GM12878 (cell line): ENCODE results near the gene SNX8. TPM values are rescaled to one million over a fixed set of nuclear protein-coding genes. Genes with fewer than 3 reads are reported as not detected.

Experiments
- ATAC-seq: fragments of 200-7000 bp; cut with Tn5 transposase; 3 replicates; pipeline ENCODE4 v1.9.1; 2020; ENCODE audit warnings: mild to moderate bottlenecking, moderate library complexity
- BruUV-seq: library from RNA; stranded (reverse); fragments of 400-500 nt; replicated peaks from 2 replicates; lab custom pipeline; 2021; lab: Mats Ljungman, UMichigan
- CTCF ChIA-PET: fragments of 300-600 bp; sonication (Branson Sonifier 250); formaldehyde crosslinking; extraction: SDS; loops from one replicate; lab custom pipeline; 2021; ENCODE audit warnings: inconsistent platforms; lab: Yijun Ruan, JAX
- POLR2A ChIA-PET: fragments of 350-600 bp; formaldehyde crosslinking; extraction: SDS; loops from one replicate; lab custom pipeline; 2021; ENCODE audit warnings: inconsistent platforms; lab: Charles Lee
- RAD21 ChIA-PET: fragments of 300-600 bp; sonication (Branson Sonifier 250); formaldehyde crosslinking; loops from one replicate; lab custom pipeline; 2023; ENCODE audit warnings: antibody characterized with exemption; ENCODE audit not compliant: unreplicated experiment; lab: Charles Lee
- SMC1A ChIA-PET: fragments of 300-600 bp; sonication (Branson Sonifier 250); formaldehyde crosslinking; loops from one replicate; lab custom pipeline; 2023; ENCODE audit not compliant: unreplicated experiment, uncharacterized antibody; lab: Charles Lee
- DNase-seq: peaks from one replicate; pipeline ENCODE4 v3.0.0-alpha.2; 2011; ENCODE audit warnings: low read depth, low spot score
- FAIRE-seq: peaks from 3 replicates; lab custom pipeline; 2011; peaks lifted over from hg19 to GRCh38; lab: Jason Lieb, UNC
- H2AFZ ChIP-seq: 2 replicates; pipeline ENCODE4 v1.6.0; 2011; ENCODE audit warnings: low read depth, low read length, control low read depth; ENCODE audit not compliant: control insufficient read depth
- H3K27ac ChIP-seq: 2 replicates; pipeline ENCODE4 v1.5.1; 2011; ENCODE audit warnings: control low read depth; ENCODE audit not compliant: control insufficient read depth, insufficient read depth
- H3K27me3 ChIP-seq, 2 experiments: replicated peaks in 1 of 2; 2 replicates each; pipeline versions ENCODE4 v1.6.0 to v1.6.1; 2011; ENCODE audit warnings: low read length in 1 of 2; ENCODE audit not compliant: control insufficient read depth in 2 of 2, insufficient read depth in 2 of 2
- H3K36me3 ChIP-seq, 2 experiments: 2 replicates each; pipeline ENCODE4 v1.5.1; 2011; ENCODE audit warnings: low read length in 1 of 2; ENCODE audit not compliant: control insufficient read depth in 2 of 2, insufficient read depth in 2 of 2
- H3K4me1 ChIP-seq: 2 replicates; pipeline ENCODE4 v1.6.1; 2011; ENCODE audit warnings: mild to moderate bottlenecking, low read length, moderate library complexity, mixed read lengths; ENCODE audit not compliant: control insufficient read depth, insufficient read depth
- H3K4me2 ChIP-seq: 2 replicates; pipeline ENCODE4 v1.6.0; 2011; ENCODE audit warnings: control low read depth; ENCODE audit not compliant: control insufficient read depth, insufficient read depth
- H3K4me3 ChIP-seq: fragments of 200-600 bp; sonication (generic); 2 replicates; pipeline ENCODE4 v1.5.1; 2016
- H3K79me2 ChIP-seq: 2 replicates; pipeline ENCODE4 v1.6.0; 2011; ENCODE audit warnings: low read length; ENCODE audit not compliant: control insufficient read depth, insufficient read depth
- H3K9ac ChIP-seq: 2 replicates; pipeline ENCODE4 v1.8.0; 2011; ENCODE audit warnings: low read length, control low read depth, mixed read lengths; ENCODE audit not compliant: control insufficient read depth, insufficient read depth
- H3K9me3 ChIP-seq: replicated peaks from 3 replicates; pipeline ENCODE4 v1.5.1; 2011; ENCODE audit warnings: mild to moderate bottlenecking, low read length; ENCODE audit not compliant: control insufficient read depth, insufficient read depth
- H4K20me1 ChIP-seq: 2 replicates; pipeline ENCODE4 v1.6.0; 2011; ENCODE audit not compliant: control insufficient read depth, insufficient read depth
- CEBPZ ChIP-seq: fragments of 150-350 bp; IDR thresholded peaks from 2 replicates; pipeline ENCODE4 v1.6.1; 2016; ENCODE audit warnings: low read depth, low read length
- DPF2 ChIP-seq: fragments of 450-650 bp; IDR thresholded peaks from 2 replicates; pipeline ENCODE4 v1.6.1; 2017; ENCODE audit warnings: mild to moderate bottlenecking
- EZH2 ChIP-seq: IDR thresholded peaks from 2 replicates; pipeline ENCODE4 v1.6.1; 2012; ENCODE audit warnings: low read depth, mild to moderate bottlenecking, control low read depth, inconsistent platforms, low read length, borderline replicate concordance; ENCODE audit not compliant: control insufficient read depth
- ZNF592 ChIP-seq: fragments of 450-650 bp; IDR thresholded peaks from 2 replicates; pipeline ENCODE4 v1.6.1; 2017; ENCODE audit warnings: mild to moderate bottlenecking, moderate library complexity
- WGBS: methylation state at CpG from one replicate; pipeline ENCODE4 v1.1.6; 2016; ENCODE audit warnings: low lambda C conversion rate; ENCODE audit not compliant: insufficient replicate concordance, insufficient coverage; ENCODE audit errors: missing lambda C conversion rate; 5-methylcytosine and 5-hydroxymethylcytosine counted together
- in situ Hi-C: fragments of 300-500 bp; cut with MboI; formaldehyde crosslinking; loops from 9 replicates; pipeline ENCODE4 v1.14.3; 2018; ENCODE audit warnings: mixed read lengths
- intact Hi-C: fragments of 100-400 bp; cut with micrococcal nuclease; formaldehyde crosslinking; loops from one replicate; pipeline ENCODE4 v1.14.2; 2022; ENCODE audit not compliant: unreplicated experiment
- polyA plus RNA-seq, 11 experiments: library from polyadenylated mRNA; depleted of rRNA in 4 of 11; unstranded in 6 of 11; stranded (reverse) in 5 of 11; fragments of >200 nt; fragmentation: Nextera tagmentation in 4 of 11; fragmentation: Illumina TruSeq in 1 of 11; extraction: Ambion mirVana in 4 of 11; extraction: Trizol in 1 of 11; gene quantifications; 1 replicate in 1 of 11; 2 replicates in 10 of 11; pipeline versions ENCODE4 v1.2.1 to v1.2.3, GENCODE V29; 2011 to 2016; ENCODE audit warnings: inconsistent platforms in 2 of 11, missing spikeins in 2 of 11, low read depth in 1 of 11
- total RNA-seq, 4 experiments: library from RNA; depleted of rRNA in 3 of 4; stranded (reverse); fragments of >200 nt in 3 of 4; fragmentation: Illumina TruSeq in 1 of 4; extraction: Trizol in 1 of 4; gene quantifications; 2 replicates each; pipeline versions ENCODE4 v1.2.1 to v1.2.3, GENCODE V29; 2013 to 2021

The SNX8 gene
- total and polyA plus RNA-seq, 10 of the 15 experiments (the other 5 are each of a cell fraction or from before 2014, with no cell fraction given) = 6.4 to 210 (median 97.6) TPM

DNA sequence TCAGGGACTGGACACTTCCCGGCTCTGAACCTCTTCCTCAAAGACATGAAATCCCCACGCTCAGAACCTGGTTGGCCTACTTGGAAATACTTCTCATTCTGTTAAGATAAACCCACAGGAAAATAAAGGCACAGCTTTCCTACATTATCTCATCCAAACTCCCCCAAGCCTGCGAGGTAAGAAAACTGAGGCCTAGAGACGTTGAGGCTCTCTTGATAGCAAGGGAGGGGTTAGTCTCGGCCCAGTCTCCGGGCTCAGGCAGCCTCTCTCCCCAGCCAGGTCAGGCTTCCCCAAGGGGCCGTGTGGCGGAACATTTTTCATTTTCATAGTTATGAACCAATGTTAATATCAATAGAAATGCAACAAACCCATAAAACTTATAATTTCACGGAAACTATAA, 35.8 kb upstream of the SNX8 start:
- Histone ChIP-seq H3K27ac (no peak overlapping the region), H2AFZ (no peak overlapping the region), H3K9ac (no peak overlapping the region), H4K20me1 (no peaks in the 10 kb centered on the region), H3K4me2 (no peak overlapping the region), H3K9me3 (no peaks in the 10 kb centered on the region), H3K4me1 (peaks cover 11% of the 10 kb centered on the region), H3K36me3 (no peaks in the 10 kb centered on the region), H3K27me3 (no peaks in the 10 kb centered on the region), H3K4me3 (no peak overlapping the region), H3K79me2 (peaks cover 16% of the 10 kb centered on the region)
- 86% methylated on average over 9 of the region's 9 CpGs for WGBS
- SMC1A ChIA-PET = no interaction called here
- TF ChIP-seq CEBPZ (no peak), ZNF592 (no peak), EZH2 (no peak), DPF2 (no peak)
- ATAC-seq (no peak), FAIRE-seq (no peak), DNase-seq (no peak)
- RAD21 ChIA-PET = no interaction called here
- POLR2A ChIA-PET = no interaction called here
- CTCF ChIA-PET = interaction anchor here (0.7 to 3.7 kb wide), 4 partner anchors 81 to 771 kb away, joined by 3 to 45 read pairs (median 13); partner anchors contain the start of genes MRM2 and NUDT1
- intact Hi-C loops = no loop called here
- no TSS peak for BruUV-seq
- in situ Hi-C loops = loop anchor here (5.0 kb wide), 1 partner anchor 778 kb away; the partner anchor contains the start of gene PSMG3
